Heart right ventricle (tissue), 16 donors: ENCODE results near the gene PLP2. TPM values are rescaled to one million over a fixed set of nuclear protein-coding genes. Genes with fewer than 3 reads are reported as not detected.

ENCODE experiments used
- ATAC-seq, 8 donors: fragments of 200-7000 bp; cut with Tn5 transposase; one replicate each; pipeline ENCODE4 v1.9.1; 2020; ENCODE audit warnings: mild to moderate bottlenecking in 8 of 8, moderate library complexity in 8 of 8, moderate number of reproducible peaks in 1 of 8
- DNase-seq, 2 donors: peaks; one replicate each; pipeline ENCODE4 v3.0.0-alpha.2; 2020
- H3K27ac ChIP-seq, 10 donors: fragments of 200-600 bp; sonication (generic) in 2 of 10; one replicate each; pipeline versions ENCODE4 v1.5.0 to v1.8.0; 2020 to 2022; ENCODE audit warnings: mild to moderate bottlenecking in 3 of 10
- H3K27me3 ChIP-seq, 7 donors: fragments of 200-600 bp; one replicate each; pipeline ENCODE4 v1.8.0; 2021 to 2022; ENCODE audit warnings: mild to moderate bottlenecking in 2 of 7
- H3K36me3 ChIP-seq, 9 donors: fragments of 200-600 bp; sonication (generic) in 1 of 9; one replicate each; pipeline versions ENCODE4 v1.5.0 to v1.8.0; 2020 to 2022; ENCODE audit warnings: mild to moderate bottlenecking in 2 of 9
- H3K4me1 ChIP-seq, 9 donors: fragments of 200-600 bp; sonication (generic) in 1 of 9; one replicate each; pipeline versions ENCODE4 v1.5.0 to v1.8.0; 2020 to 2022; ENCODE audit warnings: mild to moderate bottlenecking in 4 of 9
- H3K4me3 ChIP-seq, 10 donors: fragments of 200-600 bp; sonication (generic) in 2 of 10; one replicate each; pipeline versions ENCODE4 v1.5.0 to v1.8.0; 2020 to 2022; ENCODE audit warnings: mild to moderate bottlenecking in 7 of 10, moderate library complexity in 2 of 10
- H3K9me3 ChIP-seq, 11 donors: fragments of 200-600 bp in 10 of 11; sonication (generic) in 2 of 11; one replicate each; pipeline versions ENCODE4 v1.5.0 to v1.8.0; 2013 to 2022; ENCODE audit warnings: mild to moderate bottlenecking in 2 of 11, control low read depth in 1 of 11, moderate library complexity in 1 of 11
- WGBS, 2 donors: extraction: QIAGEN DNeasy Blood & Tissue Kit; methylation state at CpG; one replicate each; pipeline ENCODE4 v1.1.7; 2013; ENCODE audit warnings: inconsistent platforms in 1 of 2; 5-methylcytosine and 5-hydroxymethylcytosine counted together
- intact Hi-C, 10 donors: fragments of 100-400 bp; cut with DNase I; formaldehyde crosslinking; loops; one replicate each; pipeline versions ENCODE4 v1.11.1 to v1.14.2; 2022
- polyA plus RNA-seq, 2 donors: library from polyadenylated mRNA; stranded (reverse); fragments of 200-250 nt; gene quantifications; one replicate each; pipeline ENCODE4 v1.2.3, GENCODE V29; 2013
- total RNA-seq, 10 donors: library from RNA; stranded (reverse); fragmentation: NEBNext Ultra II Directional in 3 of 10; extraction: Animal tissue kit (Norgen Biotek cat#: 25700) in 3 of 10; gene quantifications; one replicate each; pipeline versions ENCODE4 v1.2.1 to v1.2.4, GENCODE V29; 2021 to 2023
- TF ChIP-seq, protein P1 (sequence below), 9 donors: fragments of 200-600 bp; sonication (generic) in 2 of 9; IDR thresholded peaks; one replicate each; pipeline versions ENCODE4 v1.5.0 to v1.8.0; 2021 to 2022; ENCODE audit warnings: antibody characterized with exemption in 9 of 9, mild to moderate bottlenecking in 5 of 9, moderate library complexity in 1 of 9
- donor health status: Arrhythmogenic right ventricular cardiomyopathy.
- donor health status: ischemic (EF 13 %, LVEDD 7.1; RV severe dilation, severe dysfunction).
- donor health status: healthy with polysubstance abuse.
- donor health status: DM: no; HTN: yes; CAD: no.
- donor health status: DM: no; HTN: no; CAD: no.
- donor health status: ischemic (EF 25% LVEDD 6.9; RV normal size, moderate dysfunction).
- donor health status: ischemic (EF 25% LVEDD 5.7; RV mildly dilated, moderate dysfunction).
- donor health status: healthy.
- donor health status: DM: yes; HTN: yes; CAD: no.
- donor health status: Ischemic cardiomyopathy.
- donor health status: ischemic (EF 35%, LVEDD 5.7; RV mildly dilated, moderate dysfunction).
- donor health status: nonischemic (EF 11% LVEDD 7.7; RV severe dilation, severe dysfunction).
- donor health status: DM: yes; HTN: yes; CAD: no.
- donor health status: PGD.
- donor health status: ischemic (EF 29% LVEDD 5.4; RV normal size, mild dysfunction).
- donor health status: nonischemic (EF 23%, LVEDD 6.1; RV moderate dilation, normal function).

Gene PLP2
- total and polyA plus RNA-seq, 12 donors, result 20.3 to 352 (median 54.2) TPM

- Histone ChIP-seq H3K9me3 (no peaks in the 10 kb centered on the region), H3K27me3 (no peaks in the 10 kb centered on the region), H3K4me3 (peak within 1 kb of the TSS; percentile 14 to 63 (median 56)), H3K4me1 (peaks cover 0 to 30% (median 11%) of the 10 kb centered on the region in 9 donors), H3K27ac (peak within 1 kb of the TSS; percentile 54 to 90 (median 81)), H3K36me3 (peaks cover 0 to 18% (median 0%) of the 10 kb centered on the region in 9 donors)
- DNase-seq, result peak; percentile 82 to 86
- TF ChIP-seq, protein P1, sequence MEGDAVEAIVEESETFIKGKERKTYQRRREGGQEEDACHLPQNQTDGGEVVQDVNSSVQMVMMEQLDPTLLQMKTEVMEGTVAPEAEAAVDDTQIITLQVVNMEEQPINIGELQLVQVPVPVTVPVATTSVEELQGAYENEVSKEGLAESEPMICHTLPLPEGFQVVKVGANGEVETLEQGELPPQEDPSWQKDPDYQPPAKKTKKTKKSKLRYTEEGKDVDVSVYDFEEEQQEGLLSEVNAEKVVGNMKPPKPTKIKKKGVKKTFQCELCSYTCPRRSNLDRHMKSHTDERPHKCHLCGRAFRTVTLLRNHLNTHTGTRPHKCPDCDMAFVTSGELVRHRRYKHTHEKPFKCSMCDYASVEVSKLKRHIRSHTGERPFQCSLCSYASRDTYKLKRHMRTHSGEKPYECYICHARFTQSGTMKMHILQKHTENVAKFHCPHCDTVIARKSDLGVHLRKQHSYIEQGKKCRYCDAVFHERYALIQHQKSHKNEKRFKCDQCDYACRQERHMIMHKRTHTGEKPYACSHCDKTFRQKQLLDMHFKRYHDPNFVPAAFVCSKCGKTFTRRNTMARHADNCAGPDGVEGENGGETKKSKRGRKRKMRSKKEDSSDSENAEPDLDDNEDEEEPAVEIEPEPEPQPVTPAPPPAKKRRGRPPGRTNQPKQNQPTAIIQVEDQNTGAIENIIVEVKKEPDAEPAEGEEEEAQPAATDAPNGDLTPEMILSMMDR (IDR thresholded peaks at IDR 0.05), result peak in 7 of 9 donors; percentile 24 to 65 (median 42)
- intact Hi-C loops, result no loop called here
- peak; percentile 48 to 63 (median 51) for ATAC-seq
- 10 to 11% methylated on average over 48 to 62 of the region's 62 CpGs for WGBS, 2 donors
Observed at GRCh38 chrX:49186125-49187027, 14.7 kb downstream of the PLP2 start, which contains the start of gene PRICKLE3. Gene PRICKLE3 (minus strand): TSS chrX:49186373. CDS start chrX:49186297, 76 bp downstream.

GRCh38 chrX:49187028-49187394 lies 15.3 kb downstream of the PLP2 start:
- no peak for DNase-seq
- TF ChIP-seq, protein P1 (IDR thresholded peaks at IDR 0.05), result no peak
- Histone ChIP-seq H3K27me3 (no peaks in the 10 kb centered on the region), H3K27ac (peak overlapping the region in 8 of 10 donors; percentile 56 to 90 (median 81)), H3K9me3 (peaks cover 0 to 4% (median 0%) of the 10 kb centered on the region in 11 donors), H3K4me1 (peaks cover 0 to 30% (median 14%) of the 10 kb centered on the region in 9 donors), H3K36me3 (peaks cover 0 to 16% (median 0%) of the 10 kb centered on the region in 9 donors), H3K4me3 (no peak overlapping the region)
- ATAC-seq, result no peak
- intact Hi-C loops, result no loop called here
- WGBS, 2 donors, result 58 to 64% methylated on average over 11 to 14 of the region's 15 CpGs

GRCh38 chrX:49187526-49187925 lies 15.8 kb downstream of the PLP2 start:
- ATAC-seq, result no peak
- Histone ChIP-seq H3K27ac (peak overlapping the region in 4 of 10 donors; percentile 81 to 90 (median 86)), H3K4me3 (no peak overlapping the region), H3K9me3 (peaks cover 0 to 5% (median 0%) of the 10 kb centered on the region in 11 donors), H3K4me1 (peaks cover 0 to 30% (median 14%) of the 10 kb centered on the region in 9 donors), H3K27me3 (no peaks in the 10 kb centered on the region), H3K36me3 (peaks cover 0 to 10% (median 0%) of the 10 kb centered on the region in 9 donors)
- 42 to 67% methylated on average over 6 to 10 of the region's 10 CpGs for WGBS, 2 donors
- intact Hi-C loops, result no loop called here
- TF ChIP-seq, protein P1 (IDR thresholded peaks at IDR 0.05), result no peak
- no peak for DNase-seq

DNA sequence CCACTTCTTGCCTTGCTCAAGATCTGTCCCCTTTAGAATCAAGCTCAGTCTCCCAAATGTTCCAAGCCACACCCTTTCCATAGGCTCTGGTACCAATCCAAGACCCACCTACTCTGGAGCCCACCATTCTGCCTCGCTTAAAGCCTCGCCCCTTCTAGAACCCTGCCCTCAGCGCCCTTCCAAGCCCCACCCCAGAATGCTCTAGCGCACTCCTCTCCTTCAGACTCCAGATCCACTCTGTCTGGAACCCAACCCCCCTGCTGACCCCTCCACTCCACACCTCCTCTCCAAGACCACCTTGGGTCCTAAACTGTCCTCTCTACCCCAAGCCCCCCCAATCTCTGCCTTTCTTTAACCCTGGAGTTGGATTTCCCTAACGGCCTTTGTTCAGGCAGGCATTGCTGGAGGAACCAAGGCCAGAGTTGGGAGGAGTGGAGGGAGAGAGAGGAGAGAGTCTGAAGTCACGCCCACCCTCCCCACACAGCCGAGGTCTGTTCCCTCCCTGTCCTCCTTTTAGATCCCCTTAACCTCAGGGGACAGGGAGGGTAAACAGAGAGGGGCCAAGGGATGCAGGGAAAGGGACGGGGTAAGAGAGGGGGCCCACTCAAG lies 16.9 kb downstream of the PLP2 start:
- DNase-seq (no peak), ATAC-seq (no peak)
- WGBS, 2 donors, result 65 to 69% methylated on average over 7 to 8 of the region's 8 CpGs
- Histone ChIP-seq H3K4me1 (peaks cover 0 to 30% (median 14%) of the 10 kb centered on the region in 9 donors), H3K36me3 (peaks cover 0 to 1% (median 0%) of the 10 kb centered on the region in 9 donors), H3K27me3 (no peaks in the 10 kb centered on the region), H3K27ac (no peak overlapping the region), H3K9me3 (peaks cover 0 to 5% (median 0%) of the 10 kb centered on the region in 11 donors), H3K4me3 (no peak overlapping the region)
- intact Hi-C loops, result no loop called here
- TF ChIP-seq, protein P1 (IDR thresholded peaks at IDR 0.05), result no peak
